HG02938 (cell line): ENCODE data around the gene SOCS2.

ENCODE experiments used
- ATAC-seq: cut with Tn5 transposase; IDR thresholded peaks from one replicate; pipeline ENCODE4 v1.9.1; 2021; ENCODE audit warnings: mild to moderate bottlenecking, moderate library complexity; ENCODE audit not compliant: unreplicated experiment

SOCS2 gene

GRCh38 chr12:93626160-93626559 is 53.7 kb downstream of the SOCS2 start:
- no peak for ATAC-seq
